ENCODE measurements around the gene KLF5.

DNA sequence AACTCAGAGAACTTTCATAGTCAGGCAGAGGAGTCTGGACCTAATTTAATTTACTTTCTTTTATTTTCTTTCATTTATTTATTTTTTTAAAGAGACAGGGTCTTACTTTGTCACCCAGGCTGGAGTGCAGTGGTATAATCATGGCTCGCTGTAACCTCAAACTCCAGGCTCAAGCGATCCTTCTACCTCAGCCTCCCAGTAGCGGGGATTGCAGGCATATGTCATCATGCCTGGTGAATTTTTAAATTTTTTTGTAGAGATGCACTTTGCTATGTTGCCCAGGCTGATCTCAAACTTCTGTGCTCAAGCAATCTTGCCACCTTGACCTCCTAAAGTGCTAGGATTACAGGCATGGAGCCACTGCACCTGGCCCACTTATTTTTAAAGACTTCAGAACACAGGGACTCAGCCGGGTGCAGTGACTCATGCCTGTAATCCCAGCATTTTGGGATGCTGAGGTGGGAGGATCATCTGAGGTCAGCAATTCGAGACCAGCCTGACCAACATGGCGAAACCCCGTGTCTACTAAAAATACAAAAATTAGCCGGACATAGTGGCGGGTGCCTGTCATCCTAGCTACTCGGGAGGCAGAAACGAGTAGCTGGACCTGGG, 50.6 kb downstream of the KLF5 start:
- TF ChIP-seq, protein P1, sequence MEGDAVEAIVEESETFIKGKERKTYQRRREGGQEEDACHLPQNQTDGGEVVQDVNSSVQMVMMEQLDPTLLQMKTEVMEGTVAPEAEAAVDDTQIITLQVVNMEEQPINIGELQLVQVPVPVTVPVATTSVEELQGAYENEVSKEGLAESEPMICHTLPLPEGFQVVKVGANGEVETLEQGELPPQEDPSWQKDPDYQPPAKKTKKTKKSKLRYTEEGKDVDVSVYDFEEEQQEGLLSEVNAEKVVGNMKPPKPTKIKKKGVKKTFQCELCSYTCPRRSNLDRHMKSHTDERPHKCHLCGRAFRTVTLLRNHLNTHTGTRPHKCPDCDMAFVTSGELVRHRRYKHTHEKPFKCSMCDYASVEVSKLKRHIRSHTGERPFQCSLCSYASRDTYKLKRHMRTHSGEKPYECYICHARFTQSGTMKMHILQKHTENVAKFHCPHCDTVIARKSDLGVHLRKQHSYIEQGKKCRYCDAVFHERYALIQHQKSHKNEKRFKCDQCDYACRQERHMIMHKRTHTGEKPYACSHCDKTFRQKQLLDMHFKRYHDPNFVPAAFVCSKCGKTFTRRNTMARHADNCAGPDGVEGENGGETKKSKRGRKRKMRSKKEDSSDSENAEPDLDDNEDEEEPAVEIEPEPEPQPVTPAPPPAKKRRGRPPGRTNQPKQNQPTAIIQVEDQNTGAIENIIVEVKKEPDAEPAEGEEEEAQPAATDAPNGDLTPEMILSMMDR (IDR thresholded peaks at IDR 0.05; ENCODE audit: insufficient read depth, low read length, poor library complexity, severe bottlenecking) = no peak
- no peak for TF ChIP-seq EZH2phosphoT487 (conservative IDR thresholded peaks at IDR 0.05; ENCODE audit: low read length)
